ENCODE data around the gene ZSCAN5B. TPM values are rescaled to one million over a fixed set of nuclear protein-coding genes. Genes with fewer than 3 reads are reported as not detected.

ZSCAN5B gene
- total RNA-seq, 1 experiment from 2014 or later, result not detected

Other genes with a start within 250 kb of the ZSCAN5B start
- not detected in 3 replicates for gene NLRP8, start 250.0 kb downstream of the ZSCAN5B start, total RNA-seq (2021)
- not detected in 3 replicates for gene NLRP5, start 211.0 kb downstream of the ZSCAN5B start, total RNA-seq (2021)
- 60.8 to 62.9 TPM (median 62.0 TPM) in 3 replicates for gene ZNF787, start 76.5 kb downstream of the ZSCAN5B start, total RNA-seq (2021)
- gene ZNF444, start 56.5 kb downstream of the ZSCAN5B start, total RNA-seq (2021), result 84.0 to 87.9 TPM (median 87.7 TPM) in 3 replicates
- not detected in 3 replicates for gene GALP, start 21.8 kb downstream of the ZSCAN5B start, total RNA-seq (2021)
- not detected in 3 replicates for gene ZSCAN5C, start 4.5 kb upstream of the ZSCAN5B start, total RNA-seq (2021)
- gene EDDM13, start 75.0 kb upstream of the ZSCAN5B start, total RNA-seq (2021), result not detected in 3 replicates
- gene ZSCAN5A, start 117.1 kb upstream of the ZSCAN5B start, total RNA-seq (2021), result 9.0 to 10.4 TPM (median 9.8 TPM) in 3 replicates
- 3.5 to 5.7 TPM (median 5.2 TPM) in 3 replicates for gene ZNF582, start 195.8 kb upstream of the ZSCAN5B start, total RNA-seq (2021)
- gene ZNF583, start 206.5 kb upstream of the ZSCAN5B start, total RNA-seq (2021), result 1.1 to 2.3 TPM (median 1.6 TPM) in 3 replicates

Data from WTC11 (cell line).